ENCODE results near the gene CTNNA3.

CTNNA3 gene

GRCh38 chr10:66927251-66927935 is 768.6 kb downstream of the CTNNA3 start:
- no peaks in the 10 kb centered on the region for H3K4me1 ChIP-seq (ENCODE audit: control insufficient read depth, insufficient read depth, low read length)
- H3K36me3 ChIP-seq (ENCODE audit: control insufficient read depth, insufficient read depth, low read length): no peaks in the 10 kb centered on the region
- H3K4me3 ChIP-seq (ENCODE audit: low read length): no peak overlapping the region
- peaks cover 19% of the 10 kb centered on the region for H3K27me3 ChIP-seq (ENCODE audit: control insufficient read depth, insufficient read depth, low read length)
- no peaks in the 10 kb centered on the region for H3K9me3 ChIP-seq (ENCODE audit: control insufficient read depth, low read length)
- H3K9ac ChIP-seq (ENCODE audit: low read length): no peak overlapping the region

- Histone ChIP-seq H3K4me3 (ENCODE audit: low read length) (no peak overlapping the region), H3K4me1 (ENCODE audit: control insufficient read depth, insufficient read depth, low read length) (no peaks in the 10 kb centered on the region), H3K9me3 (ENCODE audit: control insufficient read depth, low read length) (no peaks in the 10 kb centered on the region), H3K36me3 (ENCODE audit: control insufficient read depth, insufficient read depth, low read length) (no peaks in the 10 kb centered on the region), H3K27me3 (ENCODE audit: control insufficient read depth, insufficient read depth, low read length) (peaks cover 19% of the 10 kb centered on the region), H3K9ac (ENCODE audit: low read length) (no peak overlapping the region)
Measured at GRCh38 chr10:66926841-66927240, 769.2 kb downstream of the CTNNA3 start.

- Histone ChIP-seq H3K9ac (ENCODE audit: low read length) (no peak within 1 kb of the TSS), H3K4me1 (ENCODE audit: control insufficient read depth, insufficient read depth, low read length) (no peaks in the 10 kb centered on the region), H3K4me3 (ENCODE audit: low read length) (no peak within 1 kb of the TSS), H3K27me3 (ENCODE audit: control insufficient read depth, insufficient read depth, low read length) (peaks cover 19% of the 10 kb centered on the region), H3K36me3 (ENCODE audit: control insufficient read depth, insufficient read depth, low read length) (no peaks in the 10 kb centered on the region), H3K9me3 (ENCODE audit: control insufficient read depth, low read length) (no peaks in the 10 kb centered on the region)
Measured at GRCh38 chr10:66925896-66926715, 769.9 kb downstream of the CTNNA3 start, which contains the start of gene LRRTM3. Gene LRRTM3 (plus strand): TSS chr10:66926036.

GRCh38 chr10:66925373-66925772 is 770.6 kb downstream of the CTNNA3 start:
- Histone ChIP-seq H3K4me3 (ENCODE audit: low read length) (no peak overlapping the region), H3K27me3 (ENCODE audit: control insufficient read depth, insufficient read depth, low read length) (peaks cover 19% of the 10 kb centered on the region)

GRCh38 chr10:66924674-66925345 is 771.2 kb downstream of the CTNNA3 start:
- Histone ChIP-seq H3K9ac (ENCODE audit: low read length) (no peak overlapping the region), H3K9me3 (ENCODE audit: control insufficient read depth, low read length) (no peaks in the 10 kb centered on the region), H3K4me1 (ENCODE audit: control insufficient read depth, insufficient read depth, low read length) (no peaks in the 10 kb centered on the region), H3K4me3 (ENCODE audit: low read length) (no peak overlapping the region), H3K27me3 (ENCODE audit: control insufficient read depth, insufficient read depth, low read length) (peaks cover 19% of the 10 kb centered on the region), H3K36me3 (ENCODE audit: control insufficient read depth, insufficient read depth, low read length) (no peaks in the 10 kb centered on the region)

More at GRCh38 chr10:66925373-66925772, 770.6 kb downstream of the CTNNA3 start:
- Histone ChIP-seq H3K4me1 (ENCODE audit: control insufficient read depth, insufficient read depth, low read length) (no peaks in the 10 kb centered on the region), H3K9ac (ENCODE audit: low read length) (no peak overlapping the region), H3K36me3 (ENCODE audit: control insufficient read depth, insufficient read depth, low read length) (no peaks in the 10 kb centered on the region), H3K9me3 (ENCODE audit: control insufficient read depth, low read length) (no peaks in the 10 kb centered on the region)

DNA sequence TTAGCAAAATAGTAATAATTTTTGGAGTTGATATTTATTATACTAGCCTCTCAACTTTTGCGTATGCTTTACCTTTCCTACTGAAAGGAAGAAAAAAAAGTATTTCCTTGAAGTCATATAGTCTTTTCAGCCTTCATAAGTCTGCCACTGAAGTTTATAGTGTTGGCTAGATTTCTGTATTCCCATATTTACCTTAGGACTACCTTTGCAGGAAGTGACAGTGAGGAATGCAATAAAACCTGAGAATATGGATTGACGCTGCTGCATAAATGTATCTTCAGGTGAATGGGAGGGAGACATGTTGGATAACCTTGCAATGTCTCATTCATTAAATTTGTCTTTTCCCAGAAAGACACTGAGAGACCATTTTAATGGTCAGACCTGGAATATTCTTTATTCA is 776.7 kb downstream of the CTNNA3 start:
- no peak overlapping the region for H3K9ac ChIP-seq (ENCODE audit: low read length)
- no peak overlapping the region for H3K4me3 ChIP-seq (ENCODE audit: low read length)
- no peaks in the 10 kb centered on the region for H3K4me1 ChIP-seq (ENCODE audit: control insufficient read depth, insufficient read depth, low read length)
- H3K27me3 ChIP-seq (ENCODE audit: control insufficient read depth, insufficient read depth, low read length): no peaks in the 10 kb centered on the region
- H3K9me3 ChIP-seq (ENCODE audit: control insufficient read depth, low read length): no peaks in the 10 kb centered on the region
- no peaks in the 10 kb centered on the region for H3K36me3 ChIP-seq (ENCODE audit: control insufficient read depth, insufficient read depth, low read length)

GRCh38 chr10:66917104-66917503 is 778.9 kb downstream of the CTNNA3 start:
- no peak overlapping the region for H3K9ac ChIP-seq (ENCODE audit: low read length)
- no peaks in the 10 kb centered on the region for H3K36me3 ChIP-seq (ENCODE audit: control insufficient read depth, insufficient read depth, low read length)
- no peaks in the 10 kb centered on the region for H3K27me3 ChIP-seq (ENCODE audit: control insufficient read depth, insufficient read depth, low read length)
- H3K9me3 ChIP-seq (ENCODE audit: control insufficient read depth, low read length): no peaks in the 10 kb centered on the region
- no peak overlapping the region for H3K4me3 ChIP-seq (ENCODE audit: low read length)
- no peaks in the 10 kb centered on the region for H3K4me1 ChIP-seq (ENCODE audit: control insufficient read depth, insufficient read depth, low read length)

GRCh38 chr10:66916030-66916429 is 780.0 kb downstream of the CTNNA3 start:
- H3K4me1 ChIP-seq (ENCODE audit: control insufficient read depth, insufficient read depth, low read length): no peaks in the 10 kb centered on the region
- no peaks in the 10 kb centered on the region for H3K36me3 ChIP-seq (ENCODE audit: control insufficient read depth, insufficient read depth, low read length)
- no peak overlapping the region for H3K4me3 ChIP-seq (ENCODE audit: low read length)

GRCh38 chr10:66910671-66911070 is 785.3 kb downstream of the CTNNA3 start:
- Histone ChIP-seq H3K9me3 (ENCODE audit: control insufficient read depth, low read length) (no peaks in the 10 kb centered on the region), H3K4me3 (ENCODE audit: low read length) (no peak overlapping the region), H3K4me1 (ENCODE audit: control insufficient read depth, insufficient read depth, low read length) (no peaks in the 10 kb centered on the region), H3K27me3 (ENCODE audit: control insufficient read depth, insufficient read depth, low read length) (no peaks in the 10 kb centered on the region), H3K36me3 (ENCODE audit: control insufficient read depth, insufficient read depth, low read length) (no peaks in the 10 kb centered on the region), H3K9ac (ENCODE audit: low read length) (no peak overlapping the region)

More at GRCh38 chr10:66916030-66916429, 780.0 kb downstream of the CTNNA3 start:
- Histone ChIP-seq H3K9me3 (ENCODE audit: control insufficient read depth, low read length) (no peaks in the 10 kb centered on the region), H3K9ac (ENCODE audit: low read length) (no peak overlapping the region), H3K27me3 (ENCODE audit: control insufficient read depth, insufficient read depth, low read length) (no peaks in the 10 kb centered on the region)

GRCh38 chr10:66892871-66893270 is 803.1 kb downstream of the CTNNA3 start:
- H3K9me3 ChIP-seq (ENCODE audit: control insufficient read depth, low read length): no peaks in the 10 kb centered on the region
- no peak overlapping the region for H3K9ac ChIP-seq (ENCODE audit: low read length)
- no peaks in the 10 kb centered on the region for H3K4me1 ChIP-seq (ENCODE audit: control insufficient read depth, insufficient read depth, low read length)
- no peak overlapping the region for H3K4me3 ChIP-seq (ENCODE audit: low read length)
- H3K27me3 ChIP-seq (ENCODE audit: control insufficient read depth, insufficient read depth, low read length): no peaks in the 10 kb centered on the region
- no peaks in the 10 kb centered on the region for H3K36me3 ChIP-seq (ENCODE audit: control insufficient read depth, insufficient read depth, low read length)

DNA sequence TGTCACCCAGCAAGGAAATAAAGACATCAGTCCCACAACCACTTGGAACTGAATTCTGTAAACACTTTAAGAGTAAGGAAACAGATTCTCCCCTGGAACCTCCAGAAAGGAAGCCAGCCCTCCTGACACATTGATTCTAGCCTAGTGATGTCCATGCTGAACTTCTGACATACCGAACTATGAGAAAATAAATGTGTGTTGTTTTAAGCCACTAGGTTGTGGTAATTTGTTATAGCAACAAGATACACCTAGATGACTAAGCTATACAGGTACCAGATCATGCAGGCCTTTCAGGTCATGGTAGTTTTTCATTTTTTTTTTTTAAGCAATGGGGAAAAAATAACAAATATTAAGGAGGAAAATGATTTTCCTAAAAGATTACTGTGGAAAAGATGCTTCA is 807.8 kb downstream of the CTNNA3 start:
- H3K36me3 ChIP-seq (ENCODE audit: control insufficient read depth, insufficient read depth, low read length): no peaks in the 10 kb centered on the region
- no peaks in the 10 kb centered on the region for H3K4me1 ChIP-seq (ENCODE audit: control insufficient read depth, insufficient read depth, low read length)
- no peak overlapping the region for H3K9ac ChIP-seq (ENCODE audit: low read length)
- no peaks in the 10 kb centered on the region for H3K27me3 ChIP-seq (ENCODE audit: control insufficient read depth, insufficient read depth, low read length)
- no peak overlapping the region for H3K4me3 ChIP-seq (ENCODE audit: low read length)
- no peaks in the 10 kb centered on the region for H3K9me3 ChIP-seq (ENCODE audit: control insufficient read depth, low read length)

DNA sequence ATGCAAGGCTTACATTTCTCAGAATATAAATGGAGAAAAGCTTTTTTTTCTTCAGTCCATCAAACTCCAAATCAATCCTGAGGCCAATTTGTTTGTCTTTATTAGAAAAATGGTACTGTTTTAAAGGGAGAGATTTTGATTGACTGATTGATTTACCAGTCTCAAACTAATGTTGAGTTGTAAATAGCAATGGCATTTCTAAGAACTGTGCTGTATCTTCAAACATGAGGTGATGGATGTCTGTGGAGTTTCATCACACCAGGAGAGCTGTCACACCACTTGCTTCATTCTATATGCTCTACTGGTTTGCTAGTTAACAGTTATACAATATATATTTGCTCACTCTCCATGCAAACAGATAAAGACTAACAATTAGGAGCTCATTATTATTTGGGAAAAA is 809.1 kb downstream of the CTNNA3 start:
- H3K9ac ChIP-seq (ENCODE audit: low read length): no peak overlapping the region
- no peak overlapping the region for H3K4me3 ChIP-seq (ENCODE audit: low read length)
- H3K4me1 ChIP-seq (ENCODE audit: control insufficient read depth, insufficient read depth, low read length): no peaks in the 10 kb centered on the region
- H3K9me3 ChIP-seq (ENCODE audit: control insufficient read depth, low read length): no peaks in the 10 kb centered on the region
- H3K36me3 ChIP-seq (ENCODE audit: control insufficient read depth, insufficient read depth, low read length): no peaks in the 10 kb centered on the region
- H3K27me3 ChIP-seq (ENCODE audit: control insufficient read depth, insufficient read depth, low read length): no peaks in the 10 kb centered on the region
